Measurements from ENCODE around the gene ORC5. TPM values are rescaled to one million over a fixed set of nuclear protein-coding genes. Genes with fewer than 3 reads are reported as not detected.

ORC5 gene
- total and polyA plus RNA-seq, 7 donors = 8.4 to 30.8 (median 20.8) TPM

DNA sequence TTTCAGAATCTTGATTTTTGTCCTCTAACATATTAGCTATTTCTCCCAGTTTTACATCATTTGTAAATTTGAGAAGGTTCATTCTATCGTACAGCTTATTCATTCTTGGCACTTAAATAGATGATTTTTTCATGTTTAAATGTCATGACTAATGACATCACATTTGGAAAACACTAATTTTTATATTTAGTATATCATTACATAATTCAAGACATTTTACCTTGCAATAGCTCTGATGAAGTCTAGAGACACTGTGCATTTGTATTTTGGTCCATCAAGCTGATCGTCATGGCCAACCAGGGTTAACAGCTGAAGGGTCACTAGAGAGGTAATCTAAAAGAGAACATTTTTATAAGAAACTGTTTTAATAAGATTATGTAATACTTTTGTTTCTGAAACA is 71.3 kb downstream of the ORC5 start:
- Histone ChIP-seq H3K4me1 (no peaks in the 10 kb centered on the region), H3K9me3 (no peaks in the 10 kb centered on the region), H3K36me3 (peaks cover 0 to 57% (median 5%) of the 10 kb centered on the region in 4 donors), H3K27me3 (no peaks in the 10 kb centered on the region), H3K27ac (no peak overlapping the region), H3K4me3 (no peak overlapping the region)
- 91 to 95% methylated on average over 2 of the region's 2 CpGs for WGBS, 2 donors
- intact Hi-C loops (cut with DNase I) = no loop called here
- TF ChIP-seq EP300 (IDR thresholded peaks at IDR 0.05) (no peak), POLR2A (IDR thresholded peaks at IDR 0.05) (no peak), POLR2AphosphoS5 (IDR thresholded peaks at IDR 0.05) (no peak)
- TF ChIP-seq, protein P1, sequence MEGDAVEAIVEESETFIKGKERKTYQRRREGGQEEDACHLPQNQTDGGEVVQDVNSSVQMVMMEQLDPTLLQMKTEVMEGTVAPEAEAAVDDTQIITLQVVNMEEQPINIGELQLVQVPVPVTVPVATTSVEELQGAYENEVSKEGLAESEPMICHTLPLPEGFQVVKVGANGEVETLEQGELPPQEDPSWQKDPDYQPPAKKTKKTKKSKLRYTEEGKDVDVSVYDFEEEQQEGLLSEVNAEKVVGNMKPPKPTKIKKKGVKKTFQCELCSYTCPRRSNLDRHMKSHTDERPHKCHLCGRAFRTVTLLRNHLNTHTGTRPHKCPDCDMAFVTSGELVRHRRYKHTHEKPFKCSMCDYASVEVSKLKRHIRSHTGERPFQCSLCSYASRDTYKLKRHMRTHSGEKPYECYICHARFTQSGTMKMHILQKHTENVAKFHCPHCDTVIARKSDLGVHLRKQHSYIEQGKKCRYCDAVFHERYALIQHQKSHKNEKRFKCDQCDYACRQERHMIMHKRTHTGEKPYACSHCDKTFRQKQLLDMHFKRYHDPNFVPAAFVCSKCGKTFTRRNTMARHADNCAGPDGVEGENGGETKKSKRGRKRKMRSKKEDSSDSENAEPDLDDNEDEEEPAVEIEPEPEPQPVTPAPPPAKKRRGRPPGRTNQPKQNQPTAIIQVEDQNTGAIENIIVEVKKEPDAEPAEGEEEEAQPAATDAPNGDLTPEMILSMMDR (IDR thresholded peaks at IDR 0.05) = no peak
- no peak for DNase-seq

DNA sequence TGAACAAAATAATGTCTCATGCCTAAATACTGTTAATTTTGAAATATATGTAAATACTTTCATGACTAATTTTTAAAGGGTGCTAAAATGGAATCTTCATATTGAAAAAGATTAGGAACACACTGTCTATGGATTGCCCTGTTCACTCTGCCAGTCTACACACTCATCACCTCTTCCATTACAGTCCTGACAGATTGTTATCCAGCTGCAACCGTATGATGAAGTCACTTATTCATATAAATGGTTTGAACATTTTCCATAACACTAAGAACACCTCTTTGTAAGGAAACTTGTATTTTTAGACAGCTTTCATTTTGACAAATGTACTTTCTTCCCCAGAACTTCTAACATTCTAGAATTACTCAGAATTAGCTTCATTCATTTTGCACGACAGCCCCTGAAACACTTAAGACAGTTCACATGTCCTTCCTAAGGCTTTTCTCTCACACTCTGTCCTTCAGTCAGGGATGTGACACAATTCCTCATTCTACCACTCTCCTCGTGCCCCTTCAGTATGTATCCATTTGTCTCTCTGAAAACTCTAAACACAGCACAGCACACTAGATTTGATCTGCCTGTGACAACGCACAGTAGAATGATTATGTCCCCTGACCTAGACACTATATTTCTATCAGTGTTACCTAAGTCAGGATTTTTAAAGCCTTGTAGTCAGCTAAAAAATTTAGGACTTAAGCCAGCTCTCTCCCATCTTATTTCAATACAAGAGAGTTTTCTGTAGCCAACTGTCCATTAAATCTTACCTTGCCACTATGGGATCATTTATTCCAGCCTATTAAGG is 71.9 kb downstream of the ORC5 start:
- H3K27me3 ChIP-seq = no peaks in the 10 kb centered on the region
- 51 to 67% methylated on average over 4 of the region's 4 CpGs for WGBS, 2 donors
- no peak overlapping the region for H3K4me3 ChIP-seq
- TF ChIP-seq POLR2AphosphoS5 (IDR thresholded peaks at IDR 0.05) (no peak), EP300 (IDR thresholded peaks at IDR 0.05) (no peak), POLR2A (IDR thresholded peaks at IDR 0.05) (no peak)
- TF ChIP-seq, protein P1 (IDR thresholded peaks at IDR 0.05) = no peak
- no peak for DNase-seq
- no peak overlapping the region for H3K27ac ChIP-seq
- no peaks in the 10 kb centered on the region for H3K4me1 ChIP-seq
- peaks cover 0 to 60% (median 6%) of the 10 kb centered on the region in 4 donors for H3K36me3 ChIP-seq
- intact Hi-C loops (cut with DNase I) = no loop called here
- H3K9me3 ChIP-seq = no peaks in the 10 kb centered on the region

DNA sequence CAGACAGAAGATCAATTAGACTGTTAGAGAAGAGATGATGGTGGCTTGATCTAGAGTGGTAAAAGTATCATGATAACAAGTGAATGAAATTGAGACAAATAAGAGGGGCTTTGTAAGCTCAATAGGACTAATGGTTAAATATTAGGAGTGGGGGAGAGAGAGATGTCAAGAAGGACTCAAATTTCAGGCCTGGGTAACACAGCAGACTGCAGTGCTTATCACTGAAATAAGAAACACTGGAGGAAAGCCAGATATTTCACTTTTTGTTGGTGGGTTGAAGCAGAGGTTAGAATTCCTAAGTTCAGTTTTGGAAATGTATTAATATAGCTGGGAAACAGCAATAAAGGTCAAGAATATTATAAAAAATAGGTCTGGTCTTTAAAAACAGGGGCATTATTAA is 74.6 kb downstream of the ORC5 start:
- Histone ChIP-seq H3K27ac (no peak overlapping the region), H3K4me1 (no peaks in the 10 kb centered on the region), H3K4me3 (no peak overlapping the region), H3K9me3 (no peaks in the 10 kb centered on the region), H3K27me3 (no peaks in the 10 kb centered on the region), H3K36me3 (peaks cover 0 to 75% (median 7%) of the 10 kb centered on the region in 4 donors)
- TF ChIP-seq EP300 (IDR thresholded peaks at IDR 0.05) (no peak), POLR2A (IDR thresholded peaks at IDR 0.05) (no peak), POLR2AphosphoS5 (IDR thresholded peaks at IDR 0.05) (no peak)
- TF ChIP-seq, protein P1 (IDR thresholded peaks at IDR 0.05) = no peak
- intact Hi-C loops (cut with DNase I) = no loop called here
- no peak for DNase-seq

GRCh38 chr7:104130726-104131125 is 77.1 kb downstream of the ORC5 start:
- WGBS, 2 donors = 94 to 98% methylated on average over 4 of the region's 4 CpGs
- no peaks in the 10 kb centered on the region for H3K9me3 ChIP-seq
- no peak for DNase-seq
- intact Hi-C loops (cut with DNase I) = no loop called here
- peaks cover 0 to 83% (median 6%) of the 10 kb centered on the region in 4 donors for H3K36me3 ChIP-seq
- no peak for TF ChIP-seq POLR2AphosphoS5 (IDR thresholded peaks at IDR 0.05)
- TF ChIP-seq, protein P1 (IDR thresholded peaks at IDR 0.05) = no peak
- no peak for TF ChIP-seq EP300 (IDR thresholded peaks at IDR 0.05)
- no peak for TF ChIP-seq POLR2A (IDR thresholded peaks at IDR 0.05)
- H3K4me3 ChIP-seq = no peak overlapping the region
- H3K4me1 ChIP-seq = no peaks in the 10 kb centered on the region
- H3K27me3 ChIP-seq = no peaks in the 10 kb centered on the region
- no peak overlapping the region for H3K27ac ChIP-seq
